Measurements from ENCODE around the gene ARL2BP. TPM values are rescaled to one million over a fixed set of nuclear protein-coding genes. Genes with fewer than 3 reads are reported as not detected.

The ARL2BP gene
- total and polyA plus RNA-seq, 2 of the 13 experiments (the other 11 are each of a cell fraction or from before 2014, with no cell fraction given) = 64.3 to 67.6 TPM

DNA sequence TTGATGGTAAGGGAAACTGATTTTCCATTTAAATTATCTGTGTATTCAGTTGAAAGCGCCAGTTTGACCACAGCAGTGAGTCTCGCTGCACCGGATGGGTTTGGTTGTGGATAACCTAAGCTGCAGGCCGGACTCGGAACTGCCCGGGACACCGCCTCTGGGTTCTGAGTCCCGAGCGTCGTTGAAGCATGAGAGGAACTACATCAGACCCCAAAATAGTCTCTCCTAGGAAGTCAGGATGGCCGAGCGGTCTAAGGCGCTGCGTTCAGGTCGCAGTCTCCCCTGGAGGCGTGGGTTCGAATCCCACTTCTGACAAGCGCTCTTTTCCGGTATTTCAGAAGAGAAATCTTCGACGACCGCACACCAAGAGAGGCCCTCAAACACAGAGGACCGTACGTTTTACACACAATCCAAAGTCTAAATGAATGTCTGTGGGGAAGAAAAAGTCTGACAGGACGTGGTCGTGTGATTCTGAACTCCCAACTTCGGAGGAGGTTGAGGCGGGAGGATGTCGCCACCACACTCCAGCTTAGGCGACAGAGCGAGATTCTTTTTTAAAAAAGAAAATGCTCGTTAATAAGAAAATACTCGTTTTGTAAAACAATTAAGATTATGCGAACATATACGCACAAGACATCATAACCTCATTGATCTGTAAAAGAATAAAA is 54.8 kb downstream of the ARL2BP start (continued):
- TF ChIP-seq, protein P1, sequence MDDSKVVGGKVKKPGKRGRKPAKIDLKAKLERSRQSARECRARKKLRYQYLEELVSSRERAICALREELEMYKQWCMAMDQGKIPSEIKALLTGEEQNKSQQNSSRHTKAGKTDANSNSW (CRISPR knock-in tag; IDR thresholded peaks at IDR 0.05; ENCODE audit: borderline replicate concordance) = 0 out of 2 replicates have a peak, but pooled peaks have one; percentile 54
- TF ChIP-seq KMT2B (CRISPR knock-in tag; IDR thresholded peaks at IDR 0.05) (peak; percentile 33), MYNN (CRISPR knock-in tag; IDR thresholded peaks at IDR 0.05; ENCODE audit: low read depth) (peak; percentile 73; the same call in 1 of the 2 replicates), ZNF720 (CRISPR knock-in tag; IDR thresholded peaks at IDR 0.05) (no peak), ZNF598 (CRISPR knock-in tag; IDR thresholded peaks at IDR 0.05; ENCODE audit: borderline replicate concordance) (no peak; the same call in 1 of the 2 replicates), CEBPG (CRISPR knock-in tag; IDR thresholded peaks at IDR 0.05) (peak; percentile 58), ZSCAN21 (CRISPR knock-in tag; IDR thresholded peaks at IDR 0.05; ENCODE audit: borderline replicate concordance) (peak; percentile 65), CCDC6 (CRISPR knock-in tag; IDR thresholded peaks at IDR 0.05) (no peak), ZNF746 (CRISPR knock-in tag; IDR thresholded peaks at IDR 0.05) (no peak; the same call in 1 of the 2 replicates), ZNF33B (CRISPR knock-in tag; IDR thresholded peaks at IDR 0.05) (no peak), ZNF563 (CRISPR knock-in tag; IDR thresholded peaks at IDR 0.05) (0 out of 2 replicates have a peak, but pooled peaks have one; percentile 49), HNRNPUL1 (IDR thresholded peaks at IDR 0.05; ENCODE audit: low read depth, low read length) (no peak), TBX2 (CRISPR knock-in tag; IDR thresholded peaks at IDR 0.05; ENCODE audit: borderline replicate concordance) (peak; percentile 12; the same call in 1 of the 2 replicates)
- TF ChIP-seq, protein P2, sequence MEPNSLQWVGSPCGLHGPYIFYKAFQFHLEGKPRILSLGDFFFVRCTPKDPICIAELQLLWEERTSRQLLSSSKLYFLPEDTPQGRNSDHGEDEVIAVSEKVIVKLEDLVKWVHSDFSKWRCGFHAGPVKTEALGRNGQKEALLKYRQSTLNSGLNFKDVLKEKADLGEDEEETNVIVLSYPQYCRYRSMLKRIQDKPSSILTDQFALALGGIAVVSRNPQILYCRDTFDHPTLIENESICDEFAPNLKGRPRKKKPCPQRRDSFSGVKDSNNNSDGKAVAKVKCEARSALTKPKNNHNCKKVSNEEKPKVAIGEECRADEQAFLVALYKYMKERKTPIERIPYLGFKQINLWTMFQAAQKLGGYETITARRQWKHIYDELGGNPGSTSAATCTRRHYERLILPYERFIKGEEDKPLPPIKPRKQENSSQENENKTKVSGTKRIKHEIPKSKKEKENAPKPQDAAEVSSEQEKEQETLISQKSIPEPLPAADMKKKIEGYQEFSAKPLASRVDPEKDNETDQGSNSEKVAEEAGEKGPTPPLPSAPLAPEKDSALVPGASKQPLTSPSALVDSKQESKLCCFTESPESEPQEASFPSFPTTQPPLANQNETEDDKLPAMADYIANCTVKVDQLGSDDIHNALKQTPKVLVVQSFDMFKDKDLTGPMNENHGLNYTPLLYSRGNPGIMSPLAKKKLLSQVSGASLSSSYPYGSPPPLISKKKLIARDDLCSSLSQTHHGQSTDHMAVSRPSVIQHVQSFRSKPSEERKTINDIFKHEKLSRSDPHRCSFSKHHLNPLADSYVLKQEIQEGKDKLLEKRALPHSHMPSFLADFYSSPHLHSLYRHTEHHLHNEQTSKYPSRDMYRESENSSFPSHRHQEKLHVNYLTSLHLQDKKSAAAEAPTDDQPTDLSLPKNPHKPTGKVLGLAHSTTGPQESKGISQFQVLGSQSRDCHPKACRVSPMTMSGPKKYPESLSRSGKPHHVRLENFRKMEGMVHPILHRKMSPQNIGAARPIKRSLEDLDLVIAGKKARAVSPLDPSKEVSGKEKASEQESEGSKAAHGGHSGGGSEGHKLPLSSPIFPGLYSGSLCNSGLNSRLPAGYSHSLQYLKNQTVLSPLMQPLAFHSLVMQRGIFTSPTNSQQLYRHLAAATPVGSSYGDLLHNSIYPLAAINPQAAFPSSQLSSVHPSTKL (CRISPR knock-in tag; IDR thresholded peaks at IDR 0.05) = peak; percentile 71
- TF ChIP-seq, protein P3, sequence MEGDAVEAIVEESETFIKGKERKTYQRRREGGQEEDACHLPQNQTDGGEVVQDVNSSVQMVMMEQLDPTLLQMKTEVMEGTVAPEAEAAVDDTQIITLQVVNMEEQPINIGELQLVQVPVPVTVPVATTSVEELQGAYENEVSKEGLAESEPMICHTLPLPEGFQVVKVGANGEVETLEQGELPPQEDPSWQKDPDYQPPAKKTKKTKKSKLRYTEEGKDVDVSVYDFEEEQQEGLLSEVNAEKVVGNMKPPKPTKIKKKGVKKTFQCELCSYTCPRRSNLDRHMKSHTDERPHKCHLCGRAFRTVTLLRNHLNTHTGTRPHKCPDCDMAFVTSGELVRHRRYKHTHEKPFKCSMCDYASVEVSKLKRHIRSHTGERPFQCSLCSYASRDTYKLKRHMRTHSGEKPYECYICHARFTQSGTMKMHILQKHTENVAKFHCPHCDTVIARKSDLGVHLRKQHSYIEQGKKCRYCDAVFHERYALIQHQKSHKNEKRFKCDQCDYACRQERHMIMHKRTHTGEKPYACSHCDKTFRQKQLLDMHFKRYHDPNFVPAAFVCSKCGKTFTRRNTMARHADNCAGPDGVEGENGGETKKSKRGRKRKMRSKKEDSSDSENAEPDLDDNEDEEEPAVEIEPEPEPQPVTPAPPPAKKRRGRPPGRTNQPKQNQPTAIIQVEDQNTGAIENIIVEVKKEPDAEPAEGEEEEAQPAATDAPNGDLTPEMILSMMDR (CRISPR knock-in tag; IDR thresholded peaks at IDR 0.05) = peak; percentile 35; the same call in 1 of the 2 replicates
- TF ChIP-seq, protein P4, sequence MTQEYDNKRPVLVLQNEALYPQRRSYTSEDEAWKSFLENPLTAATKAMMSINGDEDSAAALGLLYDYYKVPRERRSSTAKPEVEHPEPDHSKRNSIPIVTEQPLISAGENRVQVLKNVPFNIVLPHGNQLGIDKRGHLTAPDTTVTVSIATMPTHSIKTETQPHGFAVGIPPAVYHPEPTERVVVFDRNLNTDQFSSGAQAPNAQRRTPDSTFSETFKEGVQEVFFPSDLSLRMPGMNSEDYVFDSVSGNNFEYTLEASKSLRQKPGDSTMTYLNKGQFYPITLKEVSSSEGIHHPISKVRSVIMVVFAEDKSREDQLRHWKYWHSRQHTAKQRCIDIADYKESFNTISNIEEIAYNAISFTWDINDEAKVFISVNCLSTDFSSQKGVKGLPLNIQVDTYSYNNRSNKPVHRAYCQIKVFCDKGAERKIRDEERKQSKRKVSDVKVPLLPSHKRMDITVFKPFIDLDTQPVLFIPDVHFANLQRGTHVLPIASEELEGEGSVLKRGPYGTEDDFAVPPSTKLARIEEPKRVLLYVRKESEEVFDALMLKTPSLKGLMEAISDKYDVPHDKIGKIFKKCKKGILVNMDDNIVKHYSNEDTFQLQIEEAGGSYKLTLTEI (CRISPR knock-in tag; conservative IDR thresholded peaks at IDR 0.05) = no peak
- TF ChIP-seq, protein P5, sequence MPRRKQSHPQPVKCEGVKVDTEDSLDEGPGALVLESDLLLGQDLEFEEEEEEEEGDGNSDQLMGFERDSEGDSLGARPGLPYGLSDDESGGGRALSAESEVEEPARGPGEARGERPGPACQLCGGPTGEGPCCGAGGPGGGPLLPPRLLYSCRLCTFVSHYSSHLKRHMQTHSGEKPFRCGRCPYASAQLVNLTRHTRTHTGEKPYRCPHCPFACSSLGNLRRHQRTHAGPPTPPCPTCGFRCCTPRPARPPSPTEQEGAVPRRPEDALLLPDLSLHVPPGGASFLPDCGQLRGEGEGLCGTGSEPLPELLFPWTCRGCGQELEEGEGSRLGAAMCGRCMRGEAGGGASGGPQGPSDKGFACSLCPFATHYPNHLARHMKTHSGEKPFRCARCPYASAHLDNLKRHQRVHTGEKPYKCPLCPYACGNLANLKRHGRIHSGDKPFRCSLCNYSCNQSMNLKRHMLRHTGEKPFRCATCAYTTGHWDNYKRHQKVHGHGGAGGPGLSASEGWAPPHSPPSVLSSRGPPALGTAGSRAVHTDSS (CRISPR knock-in tag; conservative IDR thresholded peaks at IDR 0.05) = peak; percentile 42; the same call in 1 of the 2 replicates
- TF ChIP-seq, protein P6, sequence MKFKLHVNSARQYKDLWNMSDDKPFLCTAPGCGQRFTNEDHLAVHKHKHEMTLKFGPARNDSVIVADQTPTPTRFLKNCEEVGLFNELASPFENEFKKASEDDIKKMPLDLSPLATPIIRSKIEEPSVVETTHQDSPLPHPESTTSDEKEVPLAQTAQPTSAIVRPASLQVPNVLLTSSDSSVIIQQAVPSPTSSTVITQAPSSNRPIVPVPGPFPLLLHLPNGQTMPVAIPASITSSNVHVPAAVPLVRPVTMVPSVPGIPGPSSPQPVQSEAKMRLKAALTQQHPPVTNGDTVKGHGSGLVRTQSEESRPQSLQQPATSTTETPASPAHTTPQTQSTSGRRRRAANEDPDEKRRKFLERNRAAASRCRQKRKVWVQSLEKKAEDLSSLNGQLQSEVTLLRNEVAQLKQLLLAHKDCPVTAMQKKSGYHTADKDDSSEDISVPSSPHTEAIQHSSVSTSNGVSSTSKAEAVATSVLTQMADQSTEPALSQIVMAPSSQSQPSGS (CRISPR knock-in tag; IDR thresholded peaks at IDR 0.05) = peak; percentile 65
